ENCODE data around the gene HDGF.
A peak's percentile ranks its signal among the peaks of the same experiment; 100 is the strongest.

Gene HDGF

DNA sequence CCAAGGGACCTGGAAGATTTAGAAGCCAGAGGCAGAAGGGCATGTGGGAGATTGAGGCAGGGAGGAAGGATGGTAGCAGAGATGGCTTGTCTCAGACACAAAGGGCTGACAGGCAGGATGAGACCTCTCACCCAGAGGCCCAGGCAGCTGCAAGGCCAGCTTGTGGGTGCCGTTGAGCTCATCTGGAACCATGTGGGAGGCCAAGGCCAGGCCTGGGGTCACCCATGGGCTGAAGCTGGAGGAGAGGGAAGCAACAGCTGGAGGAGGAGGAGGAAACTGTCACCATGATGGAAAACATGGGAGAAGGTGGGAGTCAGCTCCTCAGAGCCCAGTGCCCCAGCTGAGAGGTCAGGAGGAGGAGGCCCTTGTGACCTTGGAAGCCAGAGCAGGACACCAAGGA lies 52.5 kb downstream of the HDGF start:
- no peak for DNase-seq (ENCODE audit: low read depth in 2 of 2)

DNA sequence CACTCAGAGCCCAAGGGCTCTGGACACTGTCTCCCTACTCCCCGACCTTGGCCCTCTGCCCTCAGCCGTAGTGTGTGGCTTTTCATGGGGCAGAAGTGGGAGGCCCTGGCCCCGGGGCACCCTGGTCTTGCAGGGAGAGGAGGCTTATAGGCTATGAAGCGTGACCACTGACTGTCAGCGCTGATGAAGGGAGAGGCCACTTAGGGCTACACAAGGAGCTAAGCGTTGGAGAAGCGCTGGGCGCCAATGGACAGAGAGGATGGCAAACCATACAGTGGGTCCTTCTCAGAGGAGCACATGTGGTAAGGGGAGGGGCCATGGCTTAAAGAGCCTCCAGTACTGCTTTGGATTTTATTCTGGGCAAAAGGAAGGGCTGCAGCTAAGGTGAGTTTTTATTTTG lies 54.0 kb downstream of the HDGF start:
- DNase-seq (ENCODE audit: low read depth in 2 of 2), result no peak

DNA sequence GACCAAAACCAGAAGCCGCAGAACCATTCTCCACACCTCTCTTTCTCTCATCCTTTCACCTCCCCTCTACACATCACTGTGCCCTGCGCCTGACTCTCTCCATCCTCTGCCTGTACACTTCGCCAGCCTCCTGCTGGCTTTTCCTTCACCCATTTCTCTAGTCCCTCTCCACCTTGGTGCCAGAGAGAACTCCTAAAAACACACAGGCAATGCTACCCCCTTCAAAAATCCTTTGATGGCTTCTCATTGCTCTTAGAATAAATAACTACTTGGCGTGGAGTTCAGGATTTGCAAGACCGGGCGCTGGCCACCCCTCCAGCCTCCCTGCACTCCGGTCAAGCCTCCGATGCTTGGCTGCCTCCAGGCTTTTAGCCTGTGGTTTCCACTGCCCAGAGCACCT lies 54.7 kb downstream of the HDGF start:
- DNase-seq (ENCODE audit: low read depth in 2 of 2), result no peak

DNA sequence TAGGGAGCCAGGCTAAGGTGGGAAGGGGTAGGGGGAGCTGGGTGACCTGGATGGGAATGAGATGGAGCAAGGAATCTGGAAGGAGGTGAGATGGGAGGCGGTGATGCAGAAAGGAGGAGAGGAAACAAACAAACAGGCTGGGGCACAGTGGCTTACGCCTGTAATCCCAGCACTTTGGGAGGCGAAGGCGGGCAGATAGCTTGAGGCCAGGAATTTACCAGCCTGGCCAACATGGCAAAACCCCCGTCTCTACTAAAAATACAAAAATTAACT lies 56.8 kb downstream of the HDGF start:
- no peak for DNase-seq (ENCODE audit: low read depth in 2 of 2)

GRCh38 chr1:156693848-156694689 lies 57.4 kb downstream of the HDGF start:
- DNase-seq (ENCODE audit: low read depth in 2 of 2), result no peak

GRCh38 chr1:156692925-156693847 lies 58.3 kb downstream of the HDGF start:
- peak in 1 of 2 experiments; percentile 28 for DNase-seq (ENCODE audit: low read depth in 2 of 2)

DNA sequence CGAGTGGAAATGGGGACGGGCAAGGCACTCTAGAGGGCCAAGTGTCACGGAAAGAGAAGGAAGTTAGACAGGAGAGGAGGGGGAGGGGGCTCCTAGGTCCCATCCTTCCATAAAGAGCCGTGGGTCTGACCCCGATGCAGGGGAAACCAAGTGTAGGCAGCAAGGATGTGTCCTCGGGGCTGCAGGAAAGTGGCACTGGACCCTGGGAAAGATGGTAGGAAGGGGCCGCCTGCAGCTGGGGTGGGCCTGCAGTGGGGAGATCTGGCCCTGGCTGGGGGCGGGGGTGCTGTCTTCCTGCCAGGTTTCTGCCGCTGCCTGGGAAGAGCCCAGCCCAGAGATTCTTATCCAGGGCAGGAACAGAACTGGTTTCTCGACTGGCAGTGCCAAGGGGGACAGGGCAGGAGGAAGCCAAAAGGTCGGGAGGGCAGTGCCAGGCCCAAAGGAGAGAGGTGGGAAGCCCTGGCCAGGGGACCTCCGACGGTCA lies 59.0 kb downstream of the HDGF start:
- no peak for DNase-seq (ENCODE audit: low read depth in 2 of 2)

Measured in fibroblast of skin of left quadriceps (primary cell).